GM12872 (cell line): ENCODE measurements around the gene PIAS4.

Source experiments
- TF ChIP-seq, protein P1 (sequence below): IDR thresholded peaks from 3 replicates; pipeline ENCODE4 v1.5.1; 2011; ENCODE audit warnings: low read depth, mild to moderate bottlenecking, low read length, moderate library complexity; ENCODE audit not compliant: insufficient read depth

The PIAS4 gene

DNA sequence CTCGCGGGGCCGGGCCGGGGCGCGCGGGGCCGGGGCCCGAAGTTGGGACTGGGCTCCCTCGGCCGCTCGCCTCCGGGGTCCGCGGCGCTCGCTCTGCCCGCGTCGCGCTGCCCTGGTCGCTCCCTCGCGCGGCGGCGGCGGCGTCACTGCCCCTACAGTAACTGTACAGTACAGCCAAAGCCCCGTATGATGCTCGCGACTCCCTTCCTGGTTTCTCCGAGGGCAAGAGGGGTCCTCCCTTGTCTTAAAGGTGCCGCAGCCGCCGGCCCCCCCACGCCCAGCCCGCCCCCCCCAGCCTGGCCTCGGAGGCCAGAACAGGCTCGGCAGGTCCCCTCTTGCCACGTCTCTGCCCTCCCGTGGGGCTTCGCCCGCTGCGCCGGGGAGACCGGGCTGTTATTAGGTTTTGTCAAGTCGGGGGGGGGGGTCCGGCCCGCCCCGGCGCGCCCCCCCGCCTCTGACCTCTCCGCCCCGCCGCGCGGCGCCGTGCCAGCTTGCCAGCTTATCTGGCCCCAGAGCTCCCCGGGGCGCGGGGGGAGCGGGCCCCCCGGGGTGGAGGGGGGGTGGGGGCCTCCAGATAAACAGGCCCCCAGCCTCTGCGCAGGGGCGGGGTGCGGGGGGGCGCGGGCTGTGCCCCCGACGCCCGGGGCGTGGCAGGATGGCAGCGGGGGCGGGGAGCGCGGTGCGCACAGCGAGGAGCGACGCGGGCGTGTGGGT is 59.3 kb downstream of the PIAS4 start, which contains the start of gene ZBTB7A:
Gene ZBTB7A (minus strand): TSS at position 218 of the 714 bp plus-strand sequence. CDS start 11,667 bp downstream, outside the sequence.
- TF ChIP-seq, protein P1, sequence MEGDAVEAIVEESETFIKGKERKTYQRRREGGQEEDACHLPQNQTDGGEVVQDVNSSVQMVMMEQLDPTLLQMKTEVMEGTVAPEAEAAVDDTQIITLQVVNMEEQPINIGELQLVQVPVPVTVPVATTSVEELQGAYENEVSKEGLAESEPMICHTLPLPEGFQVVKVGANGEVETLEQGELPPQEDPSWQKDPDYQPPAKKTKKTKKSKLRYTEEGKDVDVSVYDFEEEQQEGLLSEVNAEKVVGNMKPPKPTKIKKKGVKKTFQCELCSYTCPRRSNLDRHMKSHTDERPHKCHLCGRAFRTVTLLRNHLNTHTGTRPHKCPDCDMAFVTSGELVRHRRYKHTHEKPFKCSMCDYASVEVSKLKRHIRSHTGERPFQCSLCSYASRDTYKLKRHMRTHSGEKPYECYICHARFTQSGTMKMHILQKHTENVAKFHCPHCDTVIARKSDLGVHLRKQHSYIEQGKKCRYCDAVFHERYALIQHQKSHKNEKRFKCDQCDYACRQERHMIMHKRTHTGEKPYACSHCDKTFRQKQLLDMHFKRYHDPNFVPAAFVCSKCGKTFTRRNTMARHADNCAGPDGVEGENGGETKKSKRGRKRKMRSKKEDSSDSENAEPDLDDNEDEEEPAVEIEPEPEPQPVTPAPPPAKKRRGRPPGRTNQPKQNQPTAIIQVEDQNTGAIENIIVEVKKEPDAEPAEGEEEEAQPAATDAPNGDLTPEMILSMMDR, result no peak

GRCh38 chr19:4067396-4068046 is 60.0 kb downstream of the PIAS4 start:
- TF ChIP-seq, protein P1, result no peak

DNA sequence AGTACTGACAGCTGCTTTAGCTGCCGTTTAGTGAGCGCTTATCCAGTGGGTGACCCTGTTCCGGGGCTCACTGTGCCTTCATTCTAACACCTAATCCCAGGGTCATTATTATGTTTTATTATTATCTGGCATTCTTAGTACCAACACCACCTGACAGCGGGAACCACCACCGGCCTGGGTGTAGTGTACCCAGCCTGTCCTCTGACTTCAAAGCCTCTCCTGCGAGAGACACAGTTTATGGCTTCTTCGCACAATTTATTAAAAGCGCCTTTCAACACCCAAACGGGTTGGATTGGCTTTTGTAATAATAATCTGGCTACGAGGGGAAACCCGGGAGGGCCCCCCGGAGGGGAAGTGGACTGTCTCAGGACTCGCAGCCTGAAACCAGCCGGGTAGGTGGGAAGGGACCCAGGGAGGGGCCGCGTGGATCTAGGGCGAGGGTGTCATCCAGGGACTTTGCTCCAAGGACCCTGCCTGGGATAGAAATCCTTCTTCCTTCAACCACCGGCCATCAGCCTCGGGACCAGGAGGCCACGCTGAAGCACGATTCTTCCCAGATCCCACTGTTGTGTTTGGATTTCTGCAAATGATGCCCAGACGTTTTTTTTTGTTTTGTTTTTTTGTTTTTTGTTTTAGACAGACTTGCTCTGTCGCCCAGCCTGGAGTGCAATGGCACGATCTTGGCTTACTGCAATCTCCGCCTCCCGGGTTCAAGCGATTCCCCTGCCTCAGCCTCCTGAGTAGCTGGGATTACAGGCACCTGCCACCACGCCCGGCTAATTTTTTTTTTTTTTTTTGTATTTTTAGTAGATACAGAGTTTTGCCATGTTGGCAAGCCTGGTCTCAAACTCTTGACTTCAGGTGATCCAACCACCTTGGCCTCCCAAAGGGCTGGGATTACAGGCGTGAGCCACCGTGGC is 60.8 kb downstream of the PIAS4 start:
- TF ChIP-seq, protein P1, result no peak

DNA sequence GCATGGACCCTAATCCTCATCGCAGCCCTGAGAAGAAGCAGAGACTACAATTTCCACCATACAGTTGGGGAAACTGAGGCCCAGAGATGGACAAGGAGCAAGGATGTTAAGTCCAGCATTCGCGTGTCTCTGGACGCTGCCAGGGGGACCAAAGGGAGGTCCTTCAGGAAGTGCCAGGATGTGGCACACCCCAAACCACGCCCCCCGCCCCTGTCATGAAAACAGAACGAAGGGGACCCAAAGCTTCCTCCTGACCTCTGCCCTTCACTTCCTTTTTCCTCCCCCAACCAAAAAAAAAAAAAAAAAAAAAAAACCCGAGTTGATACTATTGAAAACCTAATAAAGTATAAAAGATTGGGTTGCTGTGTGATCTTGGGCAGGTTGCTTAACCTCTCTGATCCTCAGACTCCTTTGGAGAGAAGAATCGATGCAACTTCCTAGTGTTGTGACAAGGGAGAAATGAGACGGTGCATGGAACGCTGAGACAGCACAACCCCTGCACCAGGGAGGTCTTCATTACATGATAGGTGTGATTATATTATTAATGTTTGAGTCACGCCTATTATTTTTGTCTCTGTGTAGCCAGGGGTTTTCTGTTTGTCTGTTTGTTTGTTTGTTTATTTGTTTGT is 61.9 kb downstream of the PIAS4 start:
- TF ChIP-seq, protein P1, result no peak

DNA sequence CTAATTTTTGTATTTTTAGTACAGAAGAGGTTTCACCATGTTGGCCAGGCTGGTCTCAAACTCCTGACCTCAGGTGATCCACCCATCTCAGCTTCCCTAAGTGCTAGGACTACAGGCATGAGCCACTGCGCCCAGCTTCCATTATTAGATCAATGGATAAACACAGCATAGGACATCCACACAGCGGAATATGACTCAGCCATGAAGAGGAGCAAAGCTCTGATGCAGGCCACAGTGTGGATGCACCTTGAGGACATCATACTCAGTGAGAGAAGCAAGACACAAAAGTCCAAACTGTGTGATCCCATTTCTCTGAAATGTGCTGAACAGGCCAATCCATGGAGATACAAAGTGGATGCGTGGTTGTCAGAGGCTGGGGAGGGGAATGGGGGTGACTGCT is 64.1 kb downstream of the PIAS4 start:
- TF ChIP-seq, protein P1, result no peak

- TF ChIP-seq, protein P1, result no peak
Measured at GRCh38 chr19:4075373-4075772, 67.8 kb downstream of the PIAS4 start.
